Trophoblast cell (in vitro differentiated cells and primary cell): Measurements from ENCODE around the gene PTPN20.
"Not testable (repeated sequence)": the region's sequence is repeated elsewhere in the genome, so short reads cannot be mapped to it uniquely, and the experiment has no call there.

Source experiments
- DNase-seq, 2 donors: peaks; one replicate each; pipeline ENCODE4 v3.0.0-alpha.2; 2016
- H2AFZ ChIP-seq: 2 replicates; pipeline ENCODE4 v1.6.1; 2013; ENCODE audit warnings: low read length, moderate library complexity, mild to moderate bottlenecking; ENCODE audit not compliant: insufficient read depth, poor library complexity
- H2AK5ac ChIP-seq: 2 replicates; pipeline ENCODE4 v1.6.1; 2013; ENCODE audit warnings: mild to moderate bottlenecking, low read length
- H2BK120ac ChIP-seq: 2 replicates; pipeline ENCODE4 v1.6.1; 2013; ENCODE audit warnings: low read length, mild to moderate bottlenecking, moderate library complexity; ENCODE audit not compliant: insufficient read depth, poor library complexity
- H2BK12ac ChIP-seq: 2 replicates; pipeline ENCODE4 v1.6.1; 2013; ENCODE audit warnings: mild to moderate bottlenecking, low read length, moderate library complexity
- H2BK5ac ChIP-seq: 2 replicates; pipeline ENCODE4 v1.6.1; 2013; ENCODE audit warnings: low read length, low read depth, moderate library complexity, mild to moderate bottlenecking; ENCODE audit not compliant: poor library complexity
- H3K14ac ChIP-seq: 2 replicates; pipeline ENCODE4 v1.6.1; 2013; ENCODE audit warnings: mild to moderate bottlenecking, low read length
- H3K18ac ChIP-seq: 2 replicates; pipeline ENCODE4 v1.6.1; 2013; ENCODE audit warnings: mild to moderate bottlenecking, low read length
- H3K23ac ChIP-seq: 2 replicates; pipeline ENCODE4 v1.6.1; 2013; ENCODE audit warnings: low read length
- H3K27ac ChIP-seq: 2 replicates; pipeline ENCODE4 v1.5.1; 2013; ENCODE audit warnings: low read depth, mild to moderate bottlenecking, inconsistent platforms, low read length, moderate library complexity
- H3K27me3 ChIP-seq: 2 replicates; pipeline ENCODE4 v1.6.1; 2013; ENCODE audit warnings: inconsistent platforms, mild to moderate bottlenecking, low read length, moderate library complexity; ENCODE audit not compliant: insufficient read depth
- H3K36me3 ChIP-seq, 2 experiments: 1 replicate in 1 of 2; 2 replicates in 1 of 2; pipeline ENCODE4 v1.6.1; 2013; ENCODE audit warnings: low read length in 2 of 2, mild to moderate bottlenecking in 2 of 2, moderate library complexity in 1 of 2; ENCODE audit not compliant: insufficient read depth in 2 of 2, control insufficient read depth in 1 of 2
- H3K4ac ChIP-seq: 2 replicates; pipeline ENCODE4 v1.6.1; 2013; ENCODE audit warnings: low read depth, mild to moderate bottlenecking, low read length, moderate library complexity
- H3K4me1 ChIP-seq, 2 experiments: 1 replicate in 1 of 2; 2 replicates in 1 of 2; pipeline ENCODE4 v1.6.1; 2013; ENCODE audit warnings: low read length in 2 of 2, mild to moderate bottlenecking in 2 of 2, moderate library complexity in 1 of 2; ENCODE audit not compliant: insufficient read depth in 2 of 2, control insufficient read depth in 1 of 2
- H3K4me2 ChIP-seq: 2 replicates; pipeline ENCODE4 v1.6.1; 2013; ENCODE audit warnings: inconsistent platforms, mild to moderate bottlenecking, low read length, moderate library complexity
- H3K4me3 ChIP-seq: 2 replicates; pipeline ENCODE4 v1.5.1; 2013; ENCODE audit warnings: mild to moderate bottlenecking, low read depth, low read length, inconsistent platforms
- H3K79me1 ChIP-seq: one replicate; pipeline ENCODE4 v1.6.1; 2013; ENCODE audit warnings: low read length
- H3K79me2 ChIP-seq: 2 replicates; pipeline ENCODE4 v1.6.1; 2013; ENCODE audit warnings: low read length, mild to moderate bottlenecking; ENCODE audit not compliant: control insufficient read depth, insufficient read depth, poor library complexity
- H3K9ac ChIP-seq: 2 replicates; pipeline ENCODE4 v1.6.1; 2013; ENCODE audit warnings: mild to moderate bottlenecking, low read length
- H3K9me3 ChIP-seq: 2 replicates; pipeline ENCODE4 v1.6.1; 2013; ENCODE audit warnings: low read depth, mild to moderate bottlenecking, control low read depth, inconsistent platforms, low read length; ENCODE audit not compliant: insufficient read depth
- H4K12ac ChIP-seq: 2 replicates; pipeline ENCODE4 v1.6.1; 2013; ENCODE audit warnings: low read depth, mild to moderate bottlenecking, low read length, moderate library complexity
- H4K8ac ChIP-seq: 2 replicates; pipeline ENCODE4 v1.6.1; 2013; ENCODE audit warnings: low read depth, mild to moderate bottlenecking, low read length, moderate library complexity
- H4K91ac ChIP-seq: one replicate; pipeline ENCODE4 v1.6.1; 2013; ENCODE audit warnings: low read depth, mild to moderate bottlenecking, low read length, moderate library complexity
- WGBS: extraction: QIAGEN DNeasy Blood & Tissue Kit; methylation state at CpG from one replicate; pipeline ENCODE4 v1.1.7; 2013; ENCODE audit warnings: missing lambda C conversion rate; ENCODE audit not compliant: insufficient read length, insufficient coverage; ENCODE audit errors: extremely low coverage; 5-methylcytosine and 5-hydroxymethylcytosine counted together

The PTPN20 gene

GRCh38 chr10:46876773-46877172 lies 34.5 kb upstream of the PTPN20 start:
- no CpG with 5 or more reads among the region's 5 CpGs for WGBS

GRCh38 chr10:46878761-46879160 lies 32.5 kb upstream of the PTPN20 start:
- not testable (repeated sequence) for H2BK120ac ChIP-seq, H3K27ac ChIP-seq, H3K36me3 ChIP-seq, H4K8ac ChIP-seq, DNase-seq, H3K9ac ChIP-seq, H3K79me1 ChIP-seq, H3K14ac ChIP-seq, H2AK5ac ChIP-seq, H3K4ac ChIP-seq, H2AFZ ChIP-seq, H3K23ac ChIP-seq, H2BK5ac ChIP-seq, H3K9me3 ChIP-seq, H3K4me1 ChIP-seq, H3K18ac ChIP-seq, H4K12ac ChIP-seq, H4K91ac ChIP-seq, H3K79me2 ChIP-seq, H3K4me3 ChIP-seq, H2BK12ac ChIP-seq, H3K4me2 ChIP-seq, H3K27me3 ChIP-seq
- no CpG with 5 or more reads among the region's 7 CpGs for WGBS

More at GRCh38 chr10:46876773-46877172, 34.5 kb upstream of the PTPN20 start:
- H2AFZ ChIP-seq, H3K79me1 ChIP-seq, H3K9me3 ChIP-seq, DNase-seq, H3K18ac ChIP-seq, H2BK5ac ChIP-seq, H3K9ac ChIP-seq, H2BK12ac ChIP-seq, H3K27ac ChIP-seq, H3K4me3 ChIP-seq, H3K4ac ChIP-seq, H2AK5ac ChIP-seq, H3K36me3 ChIP-seq, H3K27me3 ChIP-seq, H4K12ac ChIP-seq, H4K8ac ChIP-seq, H2BK120ac ChIP-seq, H3K79me2 ChIP-seq, H3K4me1 ChIP-seq, H3K14ac ChIP-seq, H3K4me2 ChIP-seq, H3K23ac ChIP-seq, H4K91ac ChIP-seq: not testable (repeated sequence)

GRCh38 chr10:46890813-46891611 lies 20.2 kb upstream of the PTPN20 start:
- H2AK5ac ChIP-seq, H3K18ac ChIP-seq, H3K14ac ChIP-seq, H3K36me3 ChIP-seq, H2BK120ac ChIP-seq, H3K4me1 ChIP-seq, H4K12ac ChIP-seq, H3K79me2 ChIP-seq, H3K4ac ChIP-seq, H3K4me3 ChIP-seq, H2BK12ac ChIP-seq, H3K9me3 ChIP-seq, DNase-seq, H3K9ac ChIP-seq, H3K79me1 ChIP-seq, H2BK5ac ChIP-seq, H3K27ac ChIP-seq, H3K23ac ChIP-seq, H3K27me3 ChIP-seq, H4K91ac ChIP-seq, H4K8ac ChIP-seq, H3K4me2 ChIP-seq, H2AFZ ChIP-seq: not testable (repeated sequence)
- WGBS: no CpG with 5 or more reads among the region's 11 CpGs

- not testable (repeated sequence) for H3K4me1 ChIP-seq, H3K9me3 ChIP-seq, H3K9ac ChIP-seq, H3K4ac ChIP-seq, H2AK5ac ChIP-seq, H3K79me1 ChIP-seq, H3K36me3 ChIP-seq, H3K27ac ChIP-seq, H2BK120ac ChIP-seq, DNase-seq, H4K91ac ChIP-seq, H3K14ac ChIP-seq, H2BK5ac ChIP-seq, H4K12ac ChIP-seq, H4K8ac ChIP-seq, H3K18ac ChIP-seq, H3K27me3 ChIP-seq, H3K4me2 ChIP-seq, H3K4me3 ChIP-seq, H2BK12ac ChIP-seq, H3K79me2 ChIP-seq, H3K23ac ChIP-seq, H2AFZ ChIP-seq
- no CpG with 5 or more reads among the region's 7 CpGs for WGBS
These were observed 14.2 kb upstream of the PTPN20 start for GRCh38 chr10:46896762-46897692.
